Choroid plexus epithelial cell (primary cell): Measurements from ENCODE around the gene CLMP.

Experiments
- DNase-seq: peaks from one replicate; pipeline ENCODE4 v3.0.0-alpha.2; 2010; ENCODE audit warnings: low read depth
- H3K4me3 ChIP-seq: 2 replicates; pipeline ENCODE4 v1.5.1; 2011; ENCODE audit warnings: low read depth, mild to moderate bottlenecking, control low read depth, low read length, moderate library complexity
- TF ChIP-seq, protein P1 (sequence below): conservative IDR thresholded peaks from 2 replicates; pipeline ENCODE4 v1.5.1; 2011; ENCODE audit warnings: low read depth, mild to moderate bottlenecking, control low read depth, inconsistent platforms, low read length, moderate library complexity

CLMP gene

GRCh38 chr11:123178186-123178585 lies 16.9 kb downstream of the CLMP start:
- DNase-seq, result no peak
- TF ChIP-seq, protein P1, sequence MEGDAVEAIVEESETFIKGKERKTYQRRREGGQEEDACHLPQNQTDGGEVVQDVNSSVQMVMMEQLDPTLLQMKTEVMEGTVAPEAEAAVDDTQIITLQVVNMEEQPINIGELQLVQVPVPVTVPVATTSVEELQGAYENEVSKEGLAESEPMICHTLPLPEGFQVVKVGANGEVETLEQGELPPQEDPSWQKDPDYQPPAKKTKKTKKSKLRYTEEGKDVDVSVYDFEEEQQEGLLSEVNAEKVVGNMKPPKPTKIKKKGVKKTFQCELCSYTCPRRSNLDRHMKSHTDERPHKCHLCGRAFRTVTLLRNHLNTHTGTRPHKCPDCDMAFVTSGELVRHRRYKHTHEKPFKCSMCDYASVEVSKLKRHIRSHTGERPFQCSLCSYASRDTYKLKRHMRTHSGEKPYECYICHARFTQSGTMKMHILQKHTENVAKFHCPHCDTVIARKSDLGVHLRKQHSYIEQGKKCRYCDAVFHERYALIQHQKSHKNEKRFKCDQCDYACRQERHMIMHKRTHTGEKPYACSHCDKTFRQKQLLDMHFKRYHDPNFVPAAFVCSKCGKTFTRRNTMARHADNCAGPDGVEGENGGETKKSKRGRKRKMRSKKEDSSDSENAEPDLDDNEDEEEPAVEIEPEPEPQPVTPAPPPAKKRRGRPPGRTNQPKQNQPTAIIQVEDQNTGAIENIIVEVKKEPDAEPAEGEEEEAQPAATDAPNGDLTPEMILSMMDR, result no peak
- no peak overlapping the region for H3K4me3 ChIP-seq

DNA sequence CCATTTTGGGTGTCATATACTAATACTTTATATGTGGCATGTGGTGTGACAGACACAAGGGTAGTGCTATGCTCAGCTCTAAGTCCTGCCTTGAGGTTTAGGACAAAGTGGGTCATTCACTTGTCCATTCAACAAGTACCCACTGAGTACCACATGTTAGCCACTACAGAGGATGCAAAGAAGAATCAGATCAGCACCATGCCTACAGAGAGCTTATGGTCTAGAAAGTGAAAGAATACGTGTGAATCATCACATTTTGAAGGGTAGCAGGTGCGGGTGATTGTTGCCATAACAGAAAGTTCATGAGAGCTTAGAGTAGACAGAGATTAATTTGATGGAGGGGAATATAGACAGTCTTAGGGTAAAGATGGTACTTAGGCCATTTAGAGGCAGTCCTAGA lies 18.3 kb downstream of the CLMP start:
- no peak overlapping the region for H3K4me3 ChIP-seq
- TF ChIP-seq, protein P1, result no peak
- DNase-seq, result no peak

GRCh38 chr11:123174196-123175183 lies 20.6 kb downstream of the CLMP start:
- TF ChIP-seq, protein P1, result no peak
- peak; percentile 89 for DNase-seq

GRCh38 chr11:123173856-123174186 lies 21.2 kb downstream of the CLMP start:
- DNase-seq, result no peak
- TF ChIP-seq, protein P1, result no peak
- H3K4me3 ChIP-seq, result no peak overlapping the region

More at GRCh38 chr11:123174196-123175183, 20.6 kb downstream of the CLMP start:
- no peak overlapping the region for H3K4me3 ChIP-seq

DNA sequence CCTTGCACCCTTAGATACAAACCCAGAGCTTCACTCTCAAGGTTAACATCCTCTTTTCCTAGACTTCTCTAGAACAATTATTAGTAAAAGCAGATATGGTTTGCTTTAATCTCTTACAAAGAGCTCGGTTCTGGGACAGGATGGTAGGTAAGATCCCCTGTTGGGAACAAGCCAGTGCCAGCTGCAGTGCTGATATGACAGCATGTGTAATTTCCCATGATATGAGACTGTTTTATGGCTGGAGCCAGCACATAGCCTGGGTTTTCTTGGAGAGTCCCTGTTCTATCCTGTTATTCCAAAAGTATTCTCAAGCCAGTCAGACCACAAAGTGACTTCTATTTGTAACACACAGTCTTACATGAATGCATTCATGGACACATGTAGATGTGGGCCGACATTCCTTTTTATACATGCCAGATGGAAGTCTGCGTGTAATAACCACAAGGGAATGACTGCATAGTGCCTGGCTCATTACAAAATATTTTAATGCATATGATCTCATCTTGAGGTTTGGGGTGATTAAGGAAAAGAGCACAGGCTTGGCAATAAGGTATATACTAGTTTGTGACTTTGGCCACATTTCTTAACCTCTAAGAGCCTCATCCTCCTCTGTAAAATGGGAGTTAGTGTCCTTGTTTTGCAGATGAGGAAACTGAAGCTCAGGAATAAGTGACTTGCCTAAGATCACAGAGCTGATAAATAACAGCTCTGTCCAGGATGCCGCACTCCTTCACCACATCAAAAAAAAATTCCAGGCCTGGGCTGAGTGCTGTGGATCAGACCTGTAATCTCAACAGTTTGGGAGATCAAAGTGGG lies 21.8 kb downstream of the CLMP start:
- no peak overlapping the region for H3K4me3 ChIP-seq
- DNase-seq, result peak; percentile 95
- TF ChIP-seq, protein P1, result no peak

GRCh38 chr11:123170929-123171328 lies 24.1 kb downstream of the CLMP start:
- DNase-seq, result no peak
- TF ChIP-seq, protein P1, result no peak
- no peak overlapping the region for H3K4me3 ChIP-seq
